Body of pancreas (tissue), 4 donors: ENCODE data around the gene CADM1.

Experiments used
- CTCF ChIP-seq, 7 experiments: fragments of 450-650 bp in 4 of 7; fragments of 200-600 bp in 3 of 7; sonication (generic) in 3 of 7; IDR thresholded peaks; one replicate each; pipeline ENCODE4 v1.5.1; 2016 to 2019; ENCODE audit warnings: antibody characterized with exemption in 7 of 7
- POLR2A ChIP-seq, 3 donors: fragments of 450-650 bp; IDR thresholded peaks; one replicate each; pipeline ENCODE4 v1.6.1; 2016; ENCODE audit warnings: antibody characterized with exemption in 3 of 3, mild to moderate bottlenecking in 2 of 3

GRCh38 chr11:115503886-115504275 is 334 bp downstream of the CADM1 start:
- TF ChIP-seq CTCF (IDR thresholded peaks at IDR 0.05) (no peak), POLR2A (IDR thresholded peaks at IDR 0.05) (no peak)
